ENCODE results near the gene GYG2. TPM values are rescaled to one million over a fixed set of nuclear protein-coding genes. Genes with fewer than 3 reads are reported as not detected.

Gene GYG2
- total and polyA plus RNA-seq, 2 donors (not counting 3 experiments of a cell fraction or from before 2014, with no cell fraction given) = 0.12 to 0.22 TPM

- H3K79me2 ChIP-seq (ENCODE audit: control insufficient read depth, insufficient read depth, low read length) = no peaks in the 10 kb centered on the region
- no peak overlapping the region for H2AFZ ChIP-seq (ENCODE audit: low read depth, low read length)
- H3K36me3 ChIP-seq (ENCODE audit: control insufficient read depth in 2 of 2, extremely low read depth in 1 of 2, insufficient read depth in 2 of 2, low read length in 2 of 2) = no peaks in the 10 kb centered on the region
- no peaks in the 10 kb centered on the region for H3K4me1 ChIP-seq (ENCODE audit: control insufficient read depth, extremely low read depth, insufficient read depth, low read length)
- H3K9me1 ChIP-seq (replicated peaks; ENCODE audit: control insufficient read depth, extremely low read depth, insufficient read depth, low read length) = no peaks in the 10 kb centered on the region
- no peak overlapping the region for H3K27ac ChIP-seq (ENCODE audit: insufficient read depth, low read depth, low read length)
- H3K4me3 ChIP-seq (replicated peaks in 1 of 3; ENCODE audit: insufficient read depth in 1 of 3, low read depth in 1 of 3, low read length in 3 of 3) = no peak overlapping the region
- H4K20me1 ChIP-seq (replicated peaks; ENCODE audit: control insufficient read depth, extremely low read depth, insufficient read depth, low read length) = no peaks in the 10 kb centered on the region
- TF ChIP-seq EZH2 (IDR thresholded peaks at IDR 0.05; ENCODE audit: borderline replicate concordance, low read depth, low read length, severe bottlenecking) = no peak
- TF ChIP-seq MYC (IDR thresholded peaks at IDR 0.05; ENCODE audit: low read depth, low read length) = no peak
- no peak for TF ChIP-seq GATA2 (IDR thresholded peaks at IDR 0.05; ENCODE audit: insufficient read depth, insufficient read length, low read depth, low read length)
- no peak for TF ChIP-seq FOS (IDR thresholded peaks at IDR 0.05; ENCODE audit: borderline replicate concordance, insufficient read depth, low read length)
- TF ChIP-seq JUN (IDR thresholded peaks at IDR 0.05; ENCODE audit: borderline replicate concordance, insufficient read depth, insufficient read length, low read depth) = no peak
- no peak for TF ChIP-seq MAX (IDR thresholded peaks at IDR 0.05; ENCODE audit: insufficient read depth, insufficient read length)
- TF ChIP-seq POLR2A (IDR thresholded peaks at IDR 0.05; ENCODE audit: low read depth, low read length) = no peak
- ChIA-PET POLR2A (no interaction called here), CTCF (no interaction called here)
- no TSS peak for BruUV-seq (replicated peaks)
- H3K27me3 ChIP-seq (ENCODE audit: control insufficient read depth in 2 of 2, insufficient read depth in 2 of 2, low read length in 2 of 2) = no peaks in the 10 kb centered on the region
- dilution Hi-C loops (cut with MboI; ENCODE audit: extremely low pct_ligation_motif_present, low sequenced_read_pairs) (no loop called here), intact Hi-C loops (cut with micrococcal nuclease) (no loop called here)
- H3K9ac ChIP-seq (replicated peaks; ENCODE audit: extremely low read depth, insufficient read depth, low read length) = no peak overlapping the region
- H3K9me3 ChIP-seq (replicated peaks; ENCODE audit: control insufficient read depth, insufficient read depth, low read length) = no peaks in the 10 kb centered on the region
- FAIRE-seq = no peak
- no peak for DNase-seq (ENCODE audit: low read depth, low spot score)
- no peak overlapping the region for H3K4me2 ChIP-seq (ENCODE audit: insufficient read depth, low read length)
Observed at GRCh38 chrX:2870650-2871049, 41.9 kb downstream of the GYG2 start.

GRCh38 chrX:2871831-2872230 lies 43.1 kb downstream of the GYG2 start:
- no peaks in the 10 kb centered on the region for H3K9me3 ChIP-seq (replicated peaks; ENCODE audit: control insufficient read depth, insufficient read depth, low read length)
- TF ChIP-seq POLR2A (IDR thresholded peaks at IDR 0.05; ENCODE audit: low read depth, low read length) (no peak), FOS (IDR thresholded peaks at IDR 0.05; ENCODE audit: borderline replicate concordance, insufficient read depth, low read length) (no peak), EZH2 (IDR thresholded peaks at IDR 0.05; ENCODE audit: borderline replicate concordance, low read depth, low read length, severe bottlenecking) (no peak), MYC (IDR thresholded peaks at IDR 0.05; ENCODE audit: low read depth, low read length) (no peak), CTCF (IDR thresholded peaks at IDR 0.05; ENCODE audit: extremely low read depth in 1 of 2, insufficient read depth in 1 of 2, low read depth in 1 of 2, low read length in 2 of 2) (no peak), GATA2 (IDR thresholded peaks at IDR 0.05; ENCODE audit: insufficient read depth, insufficient read length, low read depth, low read length) (no peak), MAX (IDR thresholded peaks at IDR 0.05; ENCODE audit: insufficient read depth, insufficient read length) (no peak), POLR2AphosphoS5 (IDR thresholded peaks at IDR 0.05; ENCODE audit: insufficient read depth, low read depth, low read length) (no peak), JUN (IDR thresholded peaks at IDR 0.05; ENCODE audit: borderline replicate concordance, insufficient read depth, insufficient read length, low read depth) (no peak)
- H3K4me2 ChIP-seq (ENCODE audit: insufficient read depth, low read length) = no peak overlapping the region
- CTCF ChIA-PET = no interaction called here
- no peak overlapping the region for H3K9ac ChIP-seq (replicated peaks; ENCODE audit: extremely low read depth, insufficient read depth, low read length)
- intact Hi-C loops (cut with micrococcal nuclease) = no loop called here
- H3K4me3 ChIP-seq (replicated peaks in 1 of 3; ENCODE audit: insufficient read depth in 1 of 3, low read depth in 1 of 3, low read length in 3 of 3) = no peak overlapping the region
- FAIRE-seq (no peak), DNase-seq (ENCODE audit: low read depth, low spot score) (no peak)
- no peaks in the 10 kb centered on the region for H3K4me1 ChIP-seq (ENCODE audit: control insufficient read depth, extremely low read depth, insufficient read depth, low read length)
- no peak overlapping the region for H2AFZ ChIP-seq (ENCODE audit: low read depth, low read length)
- H3K27ac ChIP-seq (ENCODE audit: insufficient read depth, low read depth, low read length) = no peak overlapping the region
- H3K9me1 ChIP-seq (replicated peaks; ENCODE audit: control insufficient read depth, extremely low read depth, insufficient read depth, low read length) = no peaks in the 10 kb centered on the region
- no peaks in the 10 kb centered on the region for H3K79me2 ChIP-seq (ENCODE audit: control insufficient read depth, insufficient read depth, low read length)
- H4K20me1 ChIP-seq (replicated peaks; ENCODE audit: control insufficient read depth, extremely low read depth, insufficient read depth, low read length) = no peaks in the 10 kb centered on the region
- H3K27me3 ChIP-seq (ENCODE audit: control insufficient read depth in 2 of 2, insufficient read depth in 2 of 2, low read length in 2 of 2) = no peaks in the 10 kb centered on the region
- POLR2A ChIA-PET = no interaction called here
- no TSS peak for BruUV-seq (replicated peaks)
- dilution Hi-C loops (cut with MboI; ENCODE audit: extremely low pct_ligation_motif_present, low sequenced_read_pairs) = no loop called here
- H3K36me3 ChIP-seq (ENCODE audit: control insufficient read depth in 2 of 2, extremely low read depth in 1 of 2, insufficient read depth in 2 of 2, low read length in 2 of 2) = no peaks in the 10 kb centered on the region
